Gastrocnemius medialis (tissue), 4 donors: ENCODE measurements around the gene AMMECR1. TPM values are rescaled to one million over a fixed set of nuclear protein-coding genes. Genes with fewer than 3 reads are reported as not detected.

ENCODE experiments used
- ATAC-seq, 2 donors: fragments of 150-250 bp; one replicate each; pipeline ENCODE4 v1.9.1; 2016
- DNase-seq, 2 donors: peaks; one replicate each; pipeline ENCODE4 v3.0.0-alpha.2; 2019
- H3K27ac ChIP-seq, 4 donors: fragments of 200-600 bp; sonication (generic); 1 replicate in 1 of 4; 2 replicates in 3 of 4; pipeline ENCODE4 v1.5.1; 2016 to 2018; ENCODE audit warnings: mild to moderate bottlenecking in 2 of 4, moderate library complexity in 1 of 4
- H3K27me3 ChIP-seq, 3 donors: fragments of 200-600 bp; sonication (generic) in 2 of 3; 1 replicate in 1 of 3; 2 replicates in 2 of 3; pipeline versions ENCODE4 v1.5.1 to v1.6.0; 2016 to 2019; ENCODE audit warnings: mild to moderate bottlenecking in 1 of 3, moderate library complexity in 1 of 3
- H3K36me3 ChIP-seq, 2 donors: fragments of 200-600 bp; sonication (generic) in 1 of 2; one replicate each; pipeline ENCODE4 v1.5.1; 2017 to 2018
- H3K4me1 ChIP-seq, 2 donors: fragments of 200-600 bp; sonication (generic) in 1 of 2; one replicate each; pipeline ENCODE4 v1.5.1; 2016 to 2017; ENCODE audit warnings: mild to moderate bottlenecking in 2 of 2
- H3K4me3 ChIP-seq, 4 donors: fragments of 200-600 bp; sonication (generic) in 3 of 4; 1 replicate in 1 of 4; 2 replicates in 3 of 4; pipeline ENCODE4 v1.5.1; 2016 to 2019; ENCODE audit warnings: mild to moderate bottlenecking in 2 of 4
- H3K9me3 ChIP-seq, 3 donors: fragments of 200-600 bp; sonication (generic) in 2 of 3; 1 replicate in 1 of 3; 2 replicates in 2 of 3; pipeline ENCODE4 v1.5.1; 2016 to 2019
- POLR2A ChIP-seq, 2 donors: fragments of 450-650 bp; IDR thresholded peaks; one replicate each; pipeline ENCODE4 v1.6.1; 2017; ENCODE audit warnings: antibody characterized with exemption in 2 of 2, mild to moderate bottlenecking in 2 of 2, moderate library complexity in 2 of 2
- in situ Hi-C, 4 donors: fragments of 200-750 bp; cut with MboI; loops; one replicate each; pipeline versions ENCODE4 v1.15.0 to v1.8.0; 2017; ENCODE audit warnings: low sequenced_read_pairs in 4 of 4
- intact Hi-C: fragments of 100-400 bp; cut with DNase I; formaldehyde crosslinking; loops from one replicate; pipeline ENCODE4 v1.15.1; 2023; ENCODE audit warnings: low total_unique reads
- total RNA-seq, 4 donors: library from RNA; depleted of rRNA; stranded (reverse); fragments of >200 nt; gene quantifications; one replicate each; pipeline versions ENCODE4 v1.1.0 to v1.2.3, GENCODE V29; 2016
- TF ChIP-seq, protein P1 (sequence below), 5 experiments: fragments of 450-650 bp in 3 of 5; fragments of 200-600 bp in 2 of 5; sonication (generic) in 2 of 5; IDR thresholded peaks in 4 of 5; conservative IDR thresholded peaks in 1 of 5; 1 replicate in 4 of 5; 2 replicates in 1 of 5; pipeline ENCODE4 v1.5.1; 2016 to 2019; ENCODE audit warnings: antibody characterized with exemption in 5 of 5, mild to moderate bottlenecking in 3 of 5, moderate library complexity in 3 of 5

AMMECR1 gene
- total RNA-seq, 4 donors from 2014 or later: 1.2 to 2.6 (median 1.9) TPM

- intact Hi-C loops: no loop called here
- in situ Hi-C loops: no loop called here
- ATAC-seq: no peak
Observed at GRCh38 chrX:110258552-110258951, 59.3 kb downstream of the AMMECR1 start.

DNA sequence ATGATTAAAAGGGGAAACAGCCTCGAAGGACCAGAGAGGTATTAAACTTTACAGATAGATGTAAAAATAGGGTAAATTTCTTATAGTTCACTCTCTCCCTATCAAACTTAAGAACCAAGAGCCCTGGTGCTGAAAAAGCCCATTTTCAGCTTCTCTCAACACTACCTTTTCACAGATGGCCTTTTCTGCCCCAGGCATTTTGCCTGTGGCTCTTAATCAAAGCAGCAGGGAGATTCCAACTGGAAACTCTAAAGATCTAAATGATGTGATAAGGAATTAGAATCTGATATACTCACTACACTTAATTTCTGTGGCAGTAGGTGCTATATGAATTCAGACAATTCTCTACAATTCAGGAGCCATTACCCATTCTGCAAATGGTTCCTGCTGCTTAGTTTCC, 60.0 kb downstream of the AMMECR1 start:
- Histone ChIP-seq H3K27me3 (no peaks in the 10 kb centered on the region), H3K27ac (no peak overlapping the region), H3K36me3 (no peaks in the 10 kb centered on the region), H3K4me3 (no peak overlapping the region), H3K9me3 (no peaks in the 10 kb centered on the region), H3K4me1 (no peaks in the 10 kb centered on the region)
- ATAC-seq (no peak), DNase-seq (no peak)
- TF ChIP-seq POLR2A (IDR thresholded peaks at IDR 0.05): no peak
- TF ChIP-seq, protein P1, sequence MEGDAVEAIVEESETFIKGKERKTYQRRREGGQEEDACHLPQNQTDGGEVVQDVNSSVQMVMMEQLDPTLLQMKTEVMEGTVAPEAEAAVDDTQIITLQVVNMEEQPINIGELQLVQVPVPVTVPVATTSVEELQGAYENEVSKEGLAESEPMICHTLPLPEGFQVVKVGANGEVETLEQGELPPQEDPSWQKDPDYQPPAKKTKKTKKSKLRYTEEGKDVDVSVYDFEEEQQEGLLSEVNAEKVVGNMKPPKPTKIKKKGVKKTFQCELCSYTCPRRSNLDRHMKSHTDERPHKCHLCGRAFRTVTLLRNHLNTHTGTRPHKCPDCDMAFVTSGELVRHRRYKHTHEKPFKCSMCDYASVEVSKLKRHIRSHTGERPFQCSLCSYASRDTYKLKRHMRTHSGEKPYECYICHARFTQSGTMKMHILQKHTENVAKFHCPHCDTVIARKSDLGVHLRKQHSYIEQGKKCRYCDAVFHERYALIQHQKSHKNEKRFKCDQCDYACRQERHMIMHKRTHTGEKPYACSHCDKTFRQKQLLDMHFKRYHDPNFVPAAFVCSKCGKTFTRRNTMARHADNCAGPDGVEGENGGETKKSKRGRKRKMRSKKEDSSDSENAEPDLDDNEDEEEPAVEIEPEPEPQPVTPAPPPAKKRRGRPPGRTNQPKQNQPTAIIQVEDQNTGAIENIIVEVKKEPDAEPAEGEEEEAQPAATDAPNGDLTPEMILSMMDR (IDR thresholded peaks at IDR 0.05 in 4 of 5, conservative IDR thresholded peaks at IDR 0.05 in 1 of 5): no peak
- intact Hi-C loops (no loop called here), in situ Hi-C loops (no loop called here)

More at GRCh38 chrX:110258552-110258951, 59.3 kb downstream of the AMMECR1 start:
- Histone ChIP-seq H3K27ac (no peak overlapping the region), H3K4me3 (no peak overlapping the region), H3K27me3 (no peaks in the 10 kb centered on the region), H3K4me1 (no peaks in the 10 kb centered on the region), H3K36me3 (no peaks in the 10 kb centered on the region), H3K9me3 (no peaks in the 10 kb centered on the region)
- TF ChIP-seq, protein P1 (IDR thresholded peaks at IDR 0.05 in 4 of 5, conservative IDR thresholded peaks at IDR 0.05 in 1 of 5): no peak
- DNase-seq: no peak

- TF ChIP-seq POLR2A (IDR thresholded peaks at IDR 0.05): no peak
- TF ChIP-seq, protein P1 (IDR thresholded peaks at IDR 0.05 in 4 of 5, conservative IDR thresholded peaks at IDR 0.05 in 1 of 5): no peak
- in situ Hi-C loops: no loop called here
- intact Hi-C loops: no loop called here
- Histone ChIP-seq H3K9me3 (no peaks in the 10 kb centered on the region), H3K4me3 (no peak overlapping the region), H3K27me3 (no peaks in the 10 kb centered on the region), H3K36me3 (no peaks in the 10 kb centered on the region), H3K4me1 (no peaks in the 10 kb centered on the region), H3K27ac (no peak overlapping the region)
- no peak for DNase-seq
- ATAC-seq: no peak
Observed at GRCh38 chrX:110252711-110253110, 65.2 kb downstream of the AMMECR1 start.

DNA sequence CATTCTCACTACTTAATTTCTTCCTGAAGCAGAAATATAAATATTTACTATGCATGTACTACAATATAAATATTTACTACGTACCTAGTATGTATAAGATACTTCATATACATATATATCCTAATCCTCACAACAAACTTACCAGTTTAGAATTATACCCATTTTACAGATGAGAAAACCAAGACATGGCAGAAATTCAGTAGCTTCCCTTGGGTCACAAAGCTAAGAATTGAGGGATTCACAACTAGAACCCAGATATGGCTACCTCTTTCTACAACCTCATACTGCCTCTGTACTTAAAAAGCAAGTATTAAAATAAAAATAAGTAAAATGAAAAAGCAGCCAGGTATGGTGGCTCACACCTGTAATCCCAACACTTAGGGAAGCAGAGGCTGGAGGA, 65.9 kb downstream of the AMMECR1 start:
- Histone ChIP-seq H3K27ac (no peak overlapping the region), H3K27me3 (no peaks in the 10 kb centered on the region), H3K9me3 (no peaks in the 10 kb centered on the region), H3K4me3 (no peak overlapping the region), H3K36me3 (no peaks in the 10 kb centered on the region), H3K4me1 (no peaks in the 10 kb centered on the region)
- in situ Hi-C loops: no loop called here
- DNase-seq: no peak
- intact Hi-C loops: no loop called here
- no peak for ATAC-seq
- no peak for TF ChIP-seq POLR2A (IDR thresholded peaks at IDR 0.05)
- TF ChIP-seq, protein P1 (IDR thresholded peaks at IDR 0.05 in 4 of 5, conservative IDR thresholded peaks at IDR 0.05 in 1 of 5): no peak

DNA sequence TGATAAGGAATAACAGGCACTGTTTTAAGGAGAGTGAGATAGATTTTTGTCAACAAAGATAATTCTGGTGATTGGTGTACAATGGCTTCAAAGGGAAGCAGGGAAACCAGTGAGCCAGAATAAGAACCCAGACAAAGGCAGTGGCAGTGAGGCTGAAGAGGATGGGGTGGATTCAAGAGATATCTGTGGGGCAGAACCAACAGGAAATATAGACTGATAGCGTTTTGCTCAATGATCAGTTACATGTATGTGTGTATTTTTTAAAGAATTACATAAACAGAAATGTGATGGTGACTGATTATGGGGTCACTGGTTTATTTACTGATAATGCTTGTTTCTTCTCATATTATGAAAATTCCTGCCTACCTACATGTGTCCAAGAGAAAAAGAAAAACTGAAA, 66.4 kb downstream of the AMMECR1 start:
- TF ChIP-seq, protein P1 (IDR thresholded peaks at IDR 0.05 in 4 of 5, conservative IDR thresholded peaks at IDR 0.05 in 1 of 5): no peak
- no peak for TF ChIP-seq POLR2A (IDR thresholded peaks at IDR 0.05)
- Histone ChIP-seq H3K36me3 (no peaks in the 10 kb centered on the region), H3K4me1 (no peaks in the 10 kb centered on the region), H3K27ac (no peak overlapping the region), H3K9me3 (no peaks in the 10 kb centered on the region), H3K27me3 (no peaks in the 10 kb centered on the region), H3K4me3 (no peak overlapping the region)
- ATAC-seq: no peak
- in situ Hi-C loops: no loop called here
- intact Hi-C loops: no loop called here
- no peak for DNase-seq
